MM.1S (cell line): ENCODE results near the gene MCOLN1.

Experiments
- EZH2phosphoT487 ChIP-seq: fragments of 300-600 bp; sonication (generic); IDR thresholded peaks from 2 replicates; pipeline ENCODE4 v1.6.1; 2018; ENCODE audit warnings: antibody characterized with exemption, low read length
- TF ChIP-seq, protein P1 (sequence below): fragments of 300-600 bp; sonication (generic); IDR thresholded peaks from 2 replicates; pipeline ENCODE4 v1.5.1; 2016; ENCODE audit warnings: antibody characterized with exemption, low read length, mixed read lengths

- TF ChIP-seq, protein P1, sequence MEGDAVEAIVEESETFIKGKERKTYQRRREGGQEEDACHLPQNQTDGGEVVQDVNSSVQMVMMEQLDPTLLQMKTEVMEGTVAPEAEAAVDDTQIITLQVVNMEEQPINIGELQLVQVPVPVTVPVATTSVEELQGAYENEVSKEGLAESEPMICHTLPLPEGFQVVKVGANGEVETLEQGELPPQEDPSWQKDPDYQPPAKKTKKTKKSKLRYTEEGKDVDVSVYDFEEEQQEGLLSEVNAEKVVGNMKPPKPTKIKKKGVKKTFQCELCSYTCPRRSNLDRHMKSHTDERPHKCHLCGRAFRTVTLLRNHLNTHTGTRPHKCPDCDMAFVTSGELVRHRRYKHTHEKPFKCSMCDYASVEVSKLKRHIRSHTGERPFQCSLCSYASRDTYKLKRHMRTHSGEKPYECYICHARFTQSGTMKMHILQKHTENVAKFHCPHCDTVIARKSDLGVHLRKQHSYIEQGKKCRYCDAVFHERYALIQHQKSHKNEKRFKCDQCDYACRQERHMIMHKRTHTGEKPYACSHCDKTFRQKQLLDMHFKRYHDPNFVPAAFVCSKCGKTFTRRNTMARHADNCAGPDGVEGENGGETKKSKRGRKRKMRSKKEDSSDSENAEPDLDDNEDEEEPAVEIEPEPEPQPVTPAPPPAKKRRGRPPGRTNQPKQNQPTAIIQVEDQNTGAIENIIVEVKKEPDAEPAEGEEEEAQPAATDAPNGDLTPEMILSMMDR, result no peak
- no peak for TF ChIP-seq EZH2phosphoT487
Measured at GRCh38 chr19:7505682-7506384, 16.6 kb upstream of the MCOLN1 start.
